HL-60 (cell line): ENCODE results near the gene RAB15.

Source experiments
- DNase-seq, 2 experiments: peaks; one replicate each; pipeline ENCODE4 v3.0.0-alpha.2; 2010 to 2020; ENCODE audit warnings: low read depth in 1 of 2, low spot score in 1 of 2
- H3K27ac ChIP-seq: fragments of 250-450 bp; sonication (Bioruptor Pico); replicated peaks from 2 replicates; pipeline ENCODE4 v1.5.1; 2020; ENCODE audit warnings: mild to moderate bottlenecking, moderate library complexity
- H3K27me3 ChIP-seq: fragments of 250-450 bp; sonication (Bioruptor Pico); 2 replicates; pipeline ENCODE4 v1.5.1; 2021; ENCODE audit warnings: mild to moderate bottlenecking, moderate library complexity; ENCODE audit not compliant: insufficient read depth, poor library complexity, severe bottlenecking
- H3K4me3 ChIP-seq: replicated peaks from 2 replicates; pipeline ENCODE4 v1.5.1; 2011; ENCODE audit warnings: mild to moderate bottlenecking, control low read depth, low read length; ENCODE audit not compliant: insufficient read depth
- CTCF ChIP-seq: IDR thresholded peaks from one replicate; pipeline ENCODE4 v1.5.1; 2011; ENCODE audit warnings: low read length, control low read depth, inconsistent platforms; ENCODE audit not compliant: insufficient read depth
- GABPA ChIP-seq: IDR thresholded peaks from 2 replicates; pipeline ENCODE4 v1.6.1; 2012; ENCODE audit warnings: low read depth
- POLR2AphosphoS5 ChIP-seq: IDR thresholded peaks from 2 replicates; pipeline ENCODE4 v1.6.1; 2012; ENCODE audit warnings: low read depth
- REST ChIP-seq: IDR thresholded peaks from 2 replicates; pipeline ENCODE4 v1.6.1; 2012; ENCODE audit warnings: low read depth; ENCODE audit not compliant: insufficient replicate concordance
- SPI1 ChIP-seq: IDR thresholded peaks from 2 replicates; pipeline ENCODE4 v1.6.1; 2012; ENCODE audit warnings: low read depth, mild to moderate bottlenecking, borderline replicate concordance

Gene RAB15

GRCh38 chr14:64928239-64929013 lies 43.7 kb downstream of the RAB15 start:
- Histone ChIP-seq H3K27ac (no peak overlapping the region), H3K4me3 (no peak overlapping the region), H3K27me3 (no peaks in the 10 kb centered on the region)
- no peak for DNase-seq
- no peak for TF ChIP-seq GABPA
- TF ChIP-seq CTCF = no peak
- TF ChIP-seq POLR2AphosphoS5 = no peak
- TF ChIP-seq SPI1 = no peak
- TF ChIP-seq REST = no peak

- no peak for DNase-seq
- Histone ChIP-seq H3K4me3 (no peak overlapping the region), H3K27me3 (no peaks in the 10 kb centered on the region), H3K27ac (no peak overlapping the region)
- TF ChIP-seq POLR2AphosphoS5 (no peak), CTCF (no peak), GABPA (no peak)
Measured at GRCh38 chr14:64927031-64927430, 45.1 kb downstream of the RAB15 start.

- Histone ChIP-seq H3K4me3 (no peak overlapping the region), H3K27me3 (no peaks in the 10 kb centered on the region), H3K27ac (no peak overlapping the region)
- DNase-seq = no peak
- TF ChIP-seq REST (no peak), SPI1 (no peak), POLR2AphosphoS5 (no peak), GABPA (no peak), CTCF (no peak)
Measured at GRCh38 chr14:64926398-64926995, 45.6 kb downstream of the RAB15 start.
